Immature natural killer cell (primary cell): ENCODE data around the gene PODXL2. TPM values are rescaled to one million over a fixed set of nuclear protein-coding genes. Genes with fewer than 3 reads are reported as not detected.

Experiments
- DNase-seq, 3 donors: peaks; one replicate each; pipeline ENCODE4 v3.0.0; 2022; ENCODE audit warnings: mixed read lengths in 1 of 3
- H3K27ac Mint-ChIP-seq, 6 donors: one replicate each; pipeline ENCODE4 v1.8.0; 2020; ENCODE audit warnings: mixed read lengths in 6 of 6, mild to moderate bottlenecking in 5 of 6, inconsistent platforms in 4 of 6, moderate library complexity in 3 of 6
- H3K27me3 Mint-ChIP-seq, 3 donors: one replicate each; pipeline ENCODE4 v1.8.0; 2020 to 2021; ENCODE audit warnings: low read depth in 3 of 3, mild to moderate bottlenecking in 3 of 3, mixed read lengths in 3 of 3, moderate library complexity in 3 of 3, inconsistent platforms in 1 of 3
- H3K36me3 Mint-ChIP-seq, 3 donors: one replicate each; pipeline ENCODE4 v1.8.0; 2020; ENCODE audit warnings: mixed read lengths in 3 of 3, inconsistent platforms in 2 of 3, mild to moderate bottlenecking in 2 of 3
- H3K4me1 Mint-ChIP-seq, 2 donors: one replicate each; pipeline ENCODE4 v1.8.0; 2020; ENCODE audit warnings: inconsistent platforms in 2 of 2, mild to moderate bottlenecking in 2 of 2, mixed read lengths in 2 of 2, moderate library complexity in 1 of 2
- H3K4me3 Mint-ChIP-seq, 5 donors: one replicate each; pipeline ENCODE4 v1.8.0; 2020; ENCODE audit warnings: mild to moderate bottlenecking in 5 of 5, mixed read lengths in 5 of 5, inconsistent platforms in 3 of 5, moderate library complexity in 3 of 5
- H3K9me3 Mint-ChIP-seq, 6 donors: one replicate each; pipeline ENCODE4 v1.8.0; 2020; ENCODE audit warnings: mild to moderate bottlenecking in 6 of 6, mixed read lengths in 6 of 6, inconsistent platforms in 4 of 6, moderate library complexity in 3 of 6
- polyA plus RNA-seq, 3 donors: library from polyadenylated mRNA; unstranded; fragments of 300-500 nt; fragmentation: Illumina TruSeq; gene quantifications; one replicate each; pipeline ENCODE4 v1.2.3, GENCODE V29; 2021

PODXL2 gene, protein sequence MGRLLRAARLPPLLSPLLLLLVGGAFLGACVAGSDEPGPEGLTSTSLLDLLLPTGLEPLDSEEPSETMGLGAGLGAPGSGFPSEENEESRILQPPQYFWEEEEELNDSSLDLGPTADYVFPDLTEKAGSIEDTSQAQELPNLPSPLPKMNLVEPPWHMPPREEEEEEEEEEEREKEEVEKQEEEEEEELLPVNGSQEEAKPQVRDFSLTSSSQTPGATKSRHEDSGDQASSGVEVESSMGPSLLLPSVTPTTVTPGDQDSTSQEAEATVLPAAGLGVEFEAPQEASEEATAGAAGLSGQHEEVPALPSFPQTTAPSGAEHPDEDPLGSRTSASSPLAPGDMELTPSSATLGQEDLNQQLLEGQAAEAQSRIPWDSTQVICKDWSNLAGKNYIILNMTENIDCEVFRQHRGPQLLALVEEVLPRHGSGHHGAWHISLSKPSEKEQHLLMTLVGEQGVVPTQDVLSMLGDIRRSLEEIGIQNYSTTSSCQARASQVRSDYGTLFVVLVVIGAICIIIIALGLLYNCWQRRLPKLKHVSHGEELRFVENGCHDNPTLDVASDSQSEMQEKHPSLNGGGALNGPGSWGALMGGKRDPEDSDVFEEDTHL
- 1 to 10 TPM; 1.9 to 4.9 (median 3.2) TPM for polyA plus RNA-seq

DNA sequence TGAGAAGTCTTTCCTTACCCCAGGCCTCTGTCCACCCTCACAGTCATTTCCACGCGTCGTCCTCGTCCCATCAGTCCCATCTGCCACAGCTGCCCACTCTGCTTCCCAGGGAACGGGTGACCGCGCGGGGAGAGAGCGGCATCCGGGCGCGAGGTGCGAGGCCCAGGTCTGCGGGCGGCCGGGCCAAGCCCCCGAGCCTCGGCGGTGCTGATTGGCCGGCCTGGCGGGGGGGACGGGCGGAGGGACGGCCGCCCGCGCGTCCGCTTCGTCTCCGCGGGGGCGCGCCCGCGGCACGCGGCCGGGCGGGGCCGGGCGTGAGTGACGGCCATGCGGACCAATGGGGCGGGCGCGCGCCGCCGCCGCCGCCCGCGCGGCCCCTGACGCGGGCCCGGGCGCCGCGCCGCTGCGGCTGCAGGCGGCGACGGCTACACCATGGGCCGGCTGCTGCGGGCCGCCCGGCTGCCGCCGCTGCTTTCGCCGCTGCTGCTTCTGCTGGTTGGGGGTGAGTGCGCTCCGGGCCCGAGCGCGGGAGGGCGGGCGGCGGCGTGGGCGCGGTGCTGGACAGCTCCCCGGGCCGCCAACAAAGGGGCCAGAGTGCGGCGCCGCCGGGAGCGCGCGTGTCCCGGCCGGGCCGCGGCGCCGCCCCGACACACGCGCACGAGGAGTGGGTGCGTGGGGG lies at the start of gene PODXL2:
Gene PODXL2 (plus strand): TSS at position 398 of the 679 bp plus-strand sequence. CDS start 35 bp downstream, at position 433.
- H3K27me3 Mint-ChIP-seq: peaks cover 13 to 21% (median 20%) of the 10 kb centered on the region in 3 donors
- H3K4me1 Mint-ChIP-seq: peaks cover 45 to 56% of the 10 kb centered on the region in 2 donors
- DNase-seq: peak; percentile 61 to 62 (median 62)
- peak within 1 kb of the TSS in 5 of 6 donors; percentile 62 to 89 (median 84) for H3K27ac Mint-ChIP-seq
- H3K9me3 Mint-ChIP-seq: peaks cover 0 to 2% (median 0%) of the 10 kb centered on the region in 6 donors
- no peaks in the 10 kb centered on the region for H3K36me3 Mint-ChIP-seq
- peak within 1 kb of the TSS; percentile 88 to 90 (median 88) for H3K4me3 Mint-ChIP-seq

- Mint-ChIP-seq H3K4me3 (peak overlapping the region; percentile 21 to 77 (median 50)), H3K9me3 (no peaks in the 10 kb centered on the region), H3K36me3 (peaks cover 0 to 4% (median 0%) of the 10 kb centered on the region in 3 donors), H3K27ac (peak overlapping the region; percentile 39 to 85 (median 52)), H3K27me3 (no peaks in the 10 kb centered on the region), H3K4me1 (peaks cover 31 to 47% of the 10 kb centered on the region in 2 donors)
- peak in 1 of 3 donors; percentile 13 for DNase-seq
Measured at GRCh38 chr3:127580327-127581060, 48.5 kb upstream of the PODXL2 start.

DNA sequence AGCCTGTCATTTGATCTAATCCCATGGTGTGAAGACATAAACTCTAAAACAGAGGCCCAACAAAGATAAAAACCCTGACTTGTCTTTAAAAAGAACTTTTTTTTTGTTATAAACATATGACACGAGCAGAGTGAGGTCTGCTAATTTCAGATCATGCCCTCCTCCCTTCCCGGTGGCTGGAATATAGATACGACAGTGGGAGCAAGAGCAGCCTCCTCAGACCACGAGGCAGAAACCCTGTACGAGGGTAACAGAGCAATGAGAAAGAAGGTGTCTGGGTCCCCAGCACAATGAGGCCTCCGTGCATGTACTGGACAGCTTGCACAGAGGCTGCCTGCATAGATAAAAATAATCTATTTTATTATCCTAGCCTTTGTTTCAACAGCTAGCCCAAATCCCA lies 44.3 kb upstream of the PODXL2 start:
- Mint-ChIP-seq H3K4me1 (peaks cover 44 to 56% of the 10 kb centered on the region in 2 donors), H3K4me3 (no peak overlapping the region), H3K27ac (peak overlapping the region in 1 of 6 donors; percentile 66), H3K27me3 (peaks cover 0 to 1% (median 0%) of the 10 kb centered on the region in 3 donors), H3K9me3 (no peaks in the 10 kb centered on the region), H3K36me3 (peaks cover 0 to 4% (median 0%) of the 10 kb centered on the region in 3 donors)
- DNase-seq: no peak

DNA sequence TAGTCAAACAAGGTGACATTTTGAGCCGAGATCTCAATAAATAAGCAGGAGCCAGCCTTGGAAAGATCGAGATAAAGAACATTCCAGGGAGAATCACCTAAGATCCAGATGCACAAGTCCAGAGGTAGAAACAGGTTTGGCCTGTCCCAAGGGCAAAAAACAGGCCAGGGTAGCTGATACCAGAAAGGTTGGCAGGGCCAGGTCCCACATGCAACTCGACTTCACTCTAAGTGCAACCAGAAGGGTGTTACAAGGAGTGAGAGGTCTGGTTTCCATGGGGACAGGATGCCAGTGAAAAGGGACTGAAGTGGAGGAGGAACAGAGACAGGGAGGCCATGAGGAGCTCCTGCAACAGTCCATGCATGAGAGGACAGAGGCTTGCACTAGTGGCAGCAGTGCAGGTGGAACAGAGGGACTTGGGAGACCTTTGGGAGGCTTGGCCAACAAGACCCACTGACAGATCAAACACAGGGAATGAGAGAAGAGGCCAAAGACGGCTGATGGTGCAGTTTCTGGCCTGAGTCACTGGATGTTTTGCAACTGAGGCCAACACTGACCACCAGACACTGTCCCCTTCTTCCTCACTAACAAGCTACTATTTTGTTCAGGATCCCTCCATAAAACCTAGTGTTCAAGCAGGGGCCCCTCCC lies 43.7 kb upstream of the PODXL2 start:
- no peak overlapping the region for H3K4me3 Mint-ChIP-seq
- no peaks in the 10 kb centered on the region for H3K9me3 Mint-ChIP-seq
- H3K36me3 Mint-ChIP-seq: peaks cover 0 to 4% (median 0%) of the 10 kb centered on the region in 3 donors
- peaks cover 39 to 51% of the 10 kb centered on the region in 2 donors for H3K4me1 Mint-ChIP-seq
- DNase-seq: no peak
- peaks cover 0 to 1% (median 0%) of the 10 kb centered on the region in 3 donors for H3K27me3 Mint-ChIP-seq
- H3K27ac Mint-ChIP-seq: peak overlapping the region in 2 of 6 donors; percentile 66 to 79

GRCh38 chr3:127585813-127586413 lies 43.1 kb upstream of the PODXL2 start:
- peaks cover 0 to 4% (median 0%) of the 10 kb centered on the region in 3 donors for H3K36me3 Mint-ChIP-seq
- DNase-seq: no peak
- H3K9me3 Mint-ChIP-seq: no peaks in the 10 kb centered on the region
- H3K27ac Mint-ChIP-seq: no peak overlapping the region
- peaks cover 0 to 6% (median 3%) of the 10 kb centered on the region in 3 donors for H3K27me3 Mint-ChIP-seq
- H3K4me1 Mint-ChIP-seq: peaks cover 36 to 51% of the 10 kb centered on the region in 2 donors
- H3K4me3 Mint-ChIP-seq: no peak overlapping the region

- no peaks in the 10 kb centered on the region for H3K9me3 Mint-ChIP-seq
- H3K27me3 Mint-ChIP-seq: peaks cover 0 to 6% (median 3%) of the 10 kb centered on the region in 3 donors
- H3K36me3 Mint-ChIP-seq: no peaks in the 10 kb centered on the region
- H3K4me3 Mint-ChIP-seq: no peak overlapping the region
- no peak overlapping the region for H3K27ac Mint-ChIP-seq
- peaks cover 41 to 56% of the 10 kb centered on the region in 2 donors for H3K4me1 Mint-ChIP-seq
- DNase-seq: no peak
Measured at GRCh38 chr3:127587876-127588275, 41.1 kb upstream of the PODXL2 start.

- Mint-ChIP-seq H3K4me3 (peak overlapping the region; percentile 81 to 93 (median 87)), H3K9me3 (no peaks in the 10 kb centered on the region), H3K4me1 (peaks cover 41 to 56% of the 10 kb centered on the region in 2 donors), H3K36me3 (no peaks in the 10 kb centered on the region), H3K27ac (peak overlapping the region in 5 of 6 donors; percentile 40 to 84 (median 64)), H3K27me3 (peaks cover 0 to 6% (median 3%) of the 10 kb centered on the region in 3 donors)
- peak in 1 of 3 donors; percentile 11 for DNase-seq
Measured at GRCh38 chr3:127588806-127589577, 40.0 kb upstream of the PODXL2 start.

- Mint-ChIP-seq H3K4me3 (peak overlapping the region; percentile 87 to 97 (median 94)), H3K9me3 (no peaks in the 10 kb centered on the region), H3K27ac (peak overlapping the region in 5 of 6 donors; percentile 53 to 84 (median 68)), H3K27me3 (peaks cover 0 to 6% (median 3%) of the 10 kb centered on the region in 3 donors), H3K4me1 (peaks cover 38 to 52% of the 10 kb centered on the region in 2 donors), H3K36me3 (no peaks in the 10 kb centered on the region)
- DNase-seq: peak in 2 of 3 donors; percentile 7 to 28
Measured at GRCh38 chr3:127589600-127590281, 39.2 kb upstream of the PODXL2 start.

- Mint-ChIP-seq H3K27ac (peak overlapping the region in 5 of 6 donors; percentile 90 to 98 (median 91)), H3K4me1 (peaks cover 35 to 47% of the 10 kb centered on the region in 2 donors)
- DNase-seq: no peak
Measured at GRCh38 chr3:127590282-127590592, 38.7 kb upstream of the PODXL2 start.

GRCh38 chr3:127590593-127591465 lies 38.2 kb upstream of the PODXL2 start, which contains the start of gene TPRA1:
Gene TPRA1, minus strand, starts transcription at chr3:127590733. Its CDS starts 10,587 bp downstream, at chr3:127580146.
- H3K4me3 Mint-ChIP-seq: peak within 1 kb of the TSS; percentile 94 to 100 (median 97)
- H3K27ac Mint-ChIP-seq: peak within 1 kb of the TSS; percentile 90 to 98 (median 93)
- no peaks in the 10 kb centered on the region for H3K9me3 Mint-ChIP-seq
- no peaks in the 10 kb centered on the region for H3K36me3 Mint-ChIP-seq
- DNase-seq: peak; percentile 87 to 90 (median 88)
- H3K27me3 Mint-ChIP-seq: peaks cover 0 to 6% (median 3%) of the 10 kb centered on the region in 3 donors
- peaks cover 32 to 41% of the 10 kb centered on the region in 2 donors for H3K4me1 Mint-ChIP-seq

More at GRCh38 chr3:127590282-127590592, 38.7 kb upstream of the PODXL2 start:
- H3K27me3 Mint-ChIP-seq: peaks cover 0 to 6% (median 3%) of the 10 kb centered on the region in 3 donors
- no peaks in the 10 kb centered on the region for H3K9me3 Mint-ChIP-seq
- H3K36me3 Mint-ChIP-seq: no peaks in the 10 kb centered on the region
- peak overlapping the region; percentile 94 to 100 (median 97) for H3K4me3 Mint-ChIP-seq
